GM12864 (cell line): ENCODE data around the gene GATC.

Experiments used
- DNase-seq: peaks from one replicate; pipeline ENCODE4 v3.0.0-alpha.2; 2011; ENCODE audit warnings: low read depth
- H3K4me3 ChIP-seq: 2 replicates; pipeline ENCODE4 v1.5.1; 2011; ENCODE audit warnings: mild to moderate bottlenecking, low read depth, low read length, control low read depth
- TF ChIP-seq, protein P1 (sequence below): IDR thresholded peaks from 2 replicates; pipeline ENCODE4 v1.5.1; 2011; ENCODE audit warnings: low read depth, mild to moderate bottlenecking, moderate library complexity, low read length, control low read depth, inconsistent platforms; ENCODE audit errors: missing control alignments

Gene GATC

DNA sequence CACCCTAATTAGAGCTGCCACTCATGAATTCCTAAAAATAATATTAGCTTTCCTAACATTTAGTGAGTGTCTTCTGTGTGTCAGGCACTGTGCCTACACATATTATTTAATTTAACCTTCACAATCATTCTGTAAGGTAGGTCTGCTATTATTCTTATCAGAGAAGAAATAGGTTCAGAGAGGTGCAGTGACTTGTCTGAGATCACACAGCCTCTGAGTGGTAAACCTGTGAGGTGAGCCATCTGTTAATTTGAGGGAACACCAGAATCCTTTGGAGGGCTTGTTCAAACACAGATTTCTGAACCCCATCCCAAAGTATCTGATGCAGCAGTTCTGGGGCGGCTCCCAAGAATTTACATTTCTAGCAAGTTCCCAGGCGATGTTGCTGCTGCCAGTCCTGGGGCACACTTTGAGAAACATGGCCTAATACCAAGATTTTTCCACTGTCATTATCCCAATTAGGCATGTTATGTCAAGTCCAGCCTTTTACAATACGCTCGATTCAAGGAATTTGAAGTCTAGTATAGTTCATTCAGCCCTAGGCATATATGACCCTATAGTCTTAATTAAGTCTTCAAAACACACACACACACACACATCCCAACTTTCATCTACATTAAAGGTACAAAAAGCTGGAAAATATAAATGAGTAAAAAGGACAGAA is 28.2 kb upstream of the GATC start:
- TF ChIP-seq, protein P1, sequence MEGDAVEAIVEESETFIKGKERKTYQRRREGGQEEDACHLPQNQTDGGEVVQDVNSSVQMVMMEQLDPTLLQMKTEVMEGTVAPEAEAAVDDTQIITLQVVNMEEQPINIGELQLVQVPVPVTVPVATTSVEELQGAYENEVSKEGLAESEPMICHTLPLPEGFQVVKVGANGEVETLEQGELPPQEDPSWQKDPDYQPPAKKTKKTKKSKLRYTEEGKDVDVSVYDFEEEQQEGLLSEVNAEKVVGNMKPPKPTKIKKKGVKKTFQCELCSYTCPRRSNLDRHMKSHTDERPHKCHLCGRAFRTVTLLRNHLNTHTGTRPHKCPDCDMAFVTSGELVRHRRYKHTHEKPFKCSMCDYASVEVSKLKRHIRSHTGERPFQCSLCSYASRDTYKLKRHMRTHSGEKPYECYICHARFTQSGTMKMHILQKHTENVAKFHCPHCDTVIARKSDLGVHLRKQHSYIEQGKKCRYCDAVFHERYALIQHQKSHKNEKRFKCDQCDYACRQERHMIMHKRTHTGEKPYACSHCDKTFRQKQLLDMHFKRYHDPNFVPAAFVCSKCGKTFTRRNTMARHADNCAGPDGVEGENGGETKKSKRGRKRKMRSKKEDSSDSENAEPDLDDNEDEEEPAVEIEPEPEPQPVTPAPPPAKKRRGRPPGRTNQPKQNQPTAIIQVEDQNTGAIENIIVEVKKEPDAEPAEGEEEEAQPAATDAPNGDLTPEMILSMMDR, result no peak
- no peak for DNase-seq
- H3K4me3 ChIP-seq, result no peak overlapping the region

DNA sequence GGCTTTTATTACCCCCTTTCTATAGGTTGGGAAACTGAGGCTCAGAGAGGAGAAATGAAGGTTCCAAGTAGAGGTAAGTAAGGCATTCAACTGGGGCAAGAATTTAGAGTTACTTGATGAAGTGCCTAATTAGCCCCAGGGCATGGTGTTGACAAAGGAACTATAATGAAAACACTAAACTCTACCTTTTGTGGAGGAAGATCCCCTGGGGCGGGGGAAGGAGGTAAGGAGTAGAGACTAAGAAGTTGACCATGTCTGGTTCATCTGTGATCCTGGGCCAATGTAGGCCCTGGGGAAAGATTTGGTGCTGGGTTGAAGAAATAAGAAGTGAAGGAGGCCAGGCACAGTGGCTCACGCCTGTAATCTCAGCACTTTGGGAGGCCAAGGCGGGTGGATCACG is 24.5 kb upstream of the GATC start:
- no peak for DNase-seq
- TF ChIP-seq, protein P1, result no peak
- no peak overlapping the region for H3K4me3 ChIP-seq

GRCh38 chr12:120422892-120423456 is 23.3 kb upstream of the GATC start:
- H3K4me3 ChIP-seq, result no peak overlapping the region
- no peak for DNase-seq
- TF ChIP-seq, protein P1, result no peak

GRCh38 chr12:120425797-120426196 is 20.4 kb upstream of the GATC start:
- no peak for DNase-seq
- no peak overlapping the region for H3K4me3 ChIP-seq
- TF ChIP-seq, protein P1, result no peak

GRCh38 chr12:120428597-120429229 is 17.5 kb upstream of the GATC start:
- TF ChIP-seq, protein P1, result no peak
- no peak for DNase-seq
- H3K4me3 ChIP-seq, result no peak overlapping the region

DNA sequence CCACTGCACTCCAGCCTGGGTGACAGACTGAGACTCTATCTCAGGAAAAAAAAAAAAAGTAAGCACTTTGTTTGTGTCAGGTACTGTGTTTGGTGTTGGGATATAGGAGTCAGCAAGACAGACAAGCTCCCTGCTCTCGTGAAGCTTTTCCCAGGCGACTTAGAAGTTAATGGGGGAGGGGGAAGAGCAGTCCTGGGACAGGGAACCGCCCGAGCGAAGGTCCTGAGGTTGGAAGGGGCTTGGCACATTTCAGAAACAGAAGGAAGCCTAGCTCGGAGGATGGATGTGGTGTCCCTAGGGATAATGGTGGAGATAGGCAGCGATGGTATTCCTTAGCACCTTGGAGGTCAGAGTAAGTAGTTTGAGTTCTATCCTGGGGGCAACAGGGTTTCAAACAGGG is 16.9 kb upstream of the GATC start:
- H3K4me3 ChIP-seq, result no peak overlapping the region
- TF ChIP-seq, protein P1, result no peak
- DNase-seq, result no peak
